ENCODE results near the gene CMC2. TPM values are rescaled to one million over a fixed set of nuclear protein-coding genes. Genes with fewer than 3 reads are reported as not detected.
A peak's percentile ranks its signal among the peaks of the same experiment; 100 is the strongest.

The CMC2 gene
- total RNA-seq, 2 donors from 2014 or later: 38.9 to 153 TPM

DNA sequence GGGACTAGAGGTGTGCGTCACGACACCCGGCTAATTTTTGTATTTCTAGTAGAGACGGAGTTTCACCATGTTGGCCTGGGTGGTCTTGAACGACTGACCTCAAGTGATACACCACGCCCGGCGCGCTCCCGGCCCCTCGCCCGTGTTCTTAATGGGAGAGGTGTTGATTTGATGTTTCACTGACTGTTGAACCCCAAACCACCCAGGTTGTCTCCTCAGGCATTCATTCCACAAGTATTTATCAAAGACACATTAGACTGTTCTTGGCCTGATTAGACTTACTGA is 1.8 kb upstream of the CMC2 start:
- Histone ChIP-seq H3K27ac (no peak overlapping the region), H3K36me3 (no peaks in the 10 kb centered on the region), H3K27me3 (replicated peaks; ENCODE audit: insufficient read depth) (no peaks in the 10 kb centered on the region), H3K9me3 (no peaks in the 10 kb centered on the region), H3K4me3 (peak overlapping the region; percentile 86 to 99), H3K4me1 (replicated peaks) (peaks cover 11% of the 10 kb centered on the region)
- TF ChIP-seq, protein P1, sequence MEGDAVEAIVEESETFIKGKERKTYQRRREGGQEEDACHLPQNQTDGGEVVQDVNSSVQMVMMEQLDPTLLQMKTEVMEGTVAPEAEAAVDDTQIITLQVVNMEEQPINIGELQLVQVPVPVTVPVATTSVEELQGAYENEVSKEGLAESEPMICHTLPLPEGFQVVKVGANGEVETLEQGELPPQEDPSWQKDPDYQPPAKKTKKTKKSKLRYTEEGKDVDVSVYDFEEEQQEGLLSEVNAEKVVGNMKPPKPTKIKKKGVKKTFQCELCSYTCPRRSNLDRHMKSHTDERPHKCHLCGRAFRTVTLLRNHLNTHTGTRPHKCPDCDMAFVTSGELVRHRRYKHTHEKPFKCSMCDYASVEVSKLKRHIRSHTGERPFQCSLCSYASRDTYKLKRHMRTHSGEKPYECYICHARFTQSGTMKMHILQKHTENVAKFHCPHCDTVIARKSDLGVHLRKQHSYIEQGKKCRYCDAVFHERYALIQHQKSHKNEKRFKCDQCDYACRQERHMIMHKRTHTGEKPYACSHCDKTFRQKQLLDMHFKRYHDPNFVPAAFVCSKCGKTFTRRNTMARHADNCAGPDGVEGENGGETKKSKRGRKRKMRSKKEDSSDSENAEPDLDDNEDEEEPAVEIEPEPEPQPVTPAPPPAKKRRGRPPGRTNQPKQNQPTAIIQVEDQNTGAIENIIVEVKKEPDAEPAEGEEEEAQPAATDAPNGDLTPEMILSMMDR (IDR thresholded peaks at IDR 0.05): no peak
- no peak for TF ChIP-seq POLR2AphosphoS5 (IDR thresholded peaks at IDR 0.05)
- TF ChIP-seq POLR2A (IDR thresholded peaks at IDR 0.05): no peak
- no peak for DNase-seq (ENCODE audit: low spot score)
- intact Hi-C loops (cut with DNase I): loop anchor here (10.0 kb wide), 1 partner anchor 66 kb away; the partner anchor contains the start of gene C16orf46
- WGBS: 95% methylated on average over 12 of the region's 12 CpGs

DNA sequence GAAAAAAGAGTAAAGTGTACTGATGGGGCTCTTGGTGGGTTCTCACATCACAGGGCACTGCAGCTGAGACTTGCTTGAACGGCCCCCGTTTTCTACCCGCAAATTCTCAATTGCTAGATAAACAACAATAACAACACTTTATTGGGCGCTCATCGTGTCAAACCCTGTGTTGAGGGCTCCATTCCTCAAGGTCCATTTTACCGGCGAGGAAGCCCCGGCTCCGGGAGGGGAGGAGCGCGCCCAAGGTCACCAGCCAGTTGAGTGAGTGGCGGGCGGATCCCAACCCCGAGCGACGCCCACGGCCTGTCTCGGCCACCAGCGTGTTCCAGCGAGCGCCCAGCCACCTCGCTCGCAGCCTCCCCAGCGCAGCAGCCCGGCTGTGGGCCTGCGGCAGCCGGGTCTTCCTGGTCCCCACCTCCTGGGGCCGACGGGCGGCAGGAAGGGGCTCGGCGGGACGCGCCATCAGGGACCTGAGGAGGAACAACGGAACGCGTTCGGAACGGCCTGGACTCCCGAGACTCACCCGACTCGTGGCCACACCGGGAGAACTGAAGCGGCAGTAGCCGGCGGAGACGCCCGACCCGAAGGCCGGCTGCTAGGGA is 373 bp downstream of the CMC2 start:
- Histone ChIP-seq H3K4me1 (replicated peaks) (peaks cover 11% of the 10 kb centered on the region), H3K4me3 (peak overlapping the region; percentile 86 to 99), H3K27ac (peak overlapping the region; percentile 98 to 99), H3K36me3 (no peaks in the 10 kb centered on the region), H3K9me3 (no peaks in the 10 kb centered on the region), H3K27me3 (replicated peaks; ENCODE audit: insufficient read depth) (no peaks in the 10 kb centered on the region)
- no peak for TF ChIP-seq POLR2AphosphoS5 (IDR thresholded peaks at IDR 0.05)
- no peak for TF ChIP-seq POLR2A (IDR thresholded peaks at IDR 0.05)
- TF ChIP-seq, protein P1 (IDR thresholded peaks at IDR 0.05): no peak
- intact Hi-C loops (cut with DNase I): loop anchor here (2.0 to 10.0 kb wide), 2 partner anchors 68 to 90 kb away; partner anchors contain the start of genes C16orf46 and GCSH
- 0% methylated on average over 41 of the region's 50 CpGs for WGBS
- DNase-seq (ENCODE audit: low spot score): peak; percentile 61

DNA sequence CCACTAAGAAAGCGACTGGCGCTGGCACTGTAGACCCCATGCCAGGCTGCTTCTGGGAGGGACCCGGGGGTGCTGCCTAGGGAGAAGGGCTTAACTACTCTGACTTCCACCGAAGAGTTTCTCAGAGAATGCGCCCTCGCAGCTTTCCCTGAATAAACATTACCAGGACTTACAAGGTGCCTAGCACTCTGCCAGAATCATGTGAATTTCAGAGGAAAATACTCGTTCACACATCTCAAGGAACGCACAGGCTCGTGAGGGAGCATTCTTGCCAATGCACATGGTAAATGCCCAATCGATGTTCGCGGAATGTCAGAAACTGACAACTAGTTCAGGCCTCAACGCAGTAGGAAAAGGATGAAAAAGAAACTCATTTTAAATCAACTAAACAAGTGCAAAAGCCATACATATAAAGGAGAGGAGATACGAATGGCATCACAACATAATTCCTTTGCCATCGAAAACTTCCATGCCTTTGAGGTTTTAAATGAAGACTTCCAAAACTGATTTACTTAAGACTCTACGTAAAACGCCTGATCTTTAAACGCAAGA is 999 bp downstream of the CMC2 start:
- Histone ChIP-seq H3K4me3 (peak overlapping the region; percentile 86 to 99), H3K27ac (peak overlapping the region; percentile 98 to 99), H3K4me1 (replicated peaks) (peaks cover 11% of the 10 kb centered on the region), H3K27me3 (replicated peaks; ENCODE audit: insufficient read depth) (no peaks in the 10 kb centered on the region), H3K36me3 (no peaks in the 10 kb centered on the region), H3K9me3 (no peaks in the 10 kb centered on the region)
- 24% methylated on average over 18 of the region's 18 CpGs for WGBS
- no peak for DNase-seq (ENCODE audit: low spot score)
- intact Hi-C loops (cut with DNase I): loop anchor here (2.0 to 10.0 kb wide), 2 partner anchors 69 to 91 kb away; partner anchors contain the start of genes C16orf46 and GCSH
- TF ChIP-seq POLR2AphosphoS5 (IDR thresholded peaks at IDR 0.05) (no peak), POLR2A (IDR thresholded peaks at IDR 0.05) (no peak)
- TF ChIP-seq, protein P1 (IDR thresholded peaks at IDR 0.05): no peak

DNA sequence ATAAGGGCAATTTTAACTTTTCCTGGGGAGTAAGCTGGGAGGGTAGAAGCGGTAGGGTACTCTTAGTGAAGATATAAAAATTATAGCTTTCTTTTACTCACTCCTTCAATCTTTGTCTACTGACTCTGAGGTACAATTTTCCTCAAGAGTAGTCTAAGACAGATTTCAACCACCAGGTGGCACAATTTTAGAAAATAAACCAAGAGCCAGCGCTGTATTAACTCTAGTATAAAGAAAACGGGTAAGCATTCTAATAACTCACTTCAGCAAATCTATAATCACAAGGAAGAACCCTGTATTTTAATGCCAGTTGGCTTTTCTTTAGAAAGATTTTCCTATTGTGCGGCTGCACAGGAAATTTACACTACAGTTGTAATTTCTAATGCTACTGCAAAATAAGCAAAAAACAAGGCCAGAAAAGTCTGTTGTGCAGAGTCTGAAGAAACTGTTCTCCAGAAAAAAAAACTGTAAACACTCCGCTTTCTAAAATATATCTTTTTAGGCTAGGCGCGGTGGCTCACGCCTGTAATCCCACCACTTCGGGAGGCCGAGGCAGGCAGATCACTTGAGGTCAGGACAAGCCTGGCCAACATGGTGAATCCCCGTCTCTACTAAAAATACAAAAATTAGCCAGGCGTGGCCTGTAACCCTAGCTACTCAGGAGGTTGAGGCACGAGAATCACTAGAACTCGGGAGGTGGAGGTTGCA is 1.9 kb downstream of the CMC2 start:
- peak; percentile 56 for DNase-seq (ENCODE audit: low spot score)
- H3K36me3 ChIP-seq: no peaks in the 10 kb centered on the region
- WGBS: 60% methylated on average over 14 of the region's 14 CpGs
- TF ChIP-seq POLR2A (IDR thresholded peaks at IDR 0.05) (no peak), POLR2AphosphoS5 (IDR thresholded peaks at IDR 0.05) (peak; percentile 16)
- TF ChIP-seq, protein P1 (IDR thresholded peaks at IDR 0.05): peak in 3 of 4 experiments; percentile 74 to 82 (median 76)
- H3K27ac ChIP-seq: peak overlapping the region; percentile 57 to 63
- no peaks in the 10 kb centered on the region for H3K27me3 ChIP-seq (replicated peaks; ENCODE audit: insufficient read depth)
- no peaks in the 10 kb centered on the region for H3K9me3 ChIP-seq
- H3K4me3 ChIP-seq: peak overlapping the region in 1 of 2 donors; percentile 6
- H3K4me1 ChIP-seq (replicated peaks): peaks cover 11% of the 10 kb centered on the region
- intact Hi-C loops (cut with DNase I): loop anchor here (10.0 kb wide), 1 partner anchor 70 kb away; the partner anchor contains the start of gene C16orf46
